RWPE2 (cell line): ENCODE results near the gene TRIM29.

ENCODE experiments used
- ATAC-seq: fragments of 200-7000 bp; cut with Tn5 transposase; 3 replicates; pipeline ENCODE4 v1.9.1; 2021; ENCODE audit warnings: low read depth
- DNase-seq: peaks from one replicate; pipeline ENCODE4 v3.0.0-alpha.2; 2020; ENCODE audit warnings: low spot score
- H3K27ac ChIP-seq: fragments of 450-650 bp; 2 replicates; pipeline ENCODE4 v1.5.1; 2017; ENCODE audit warnings: mild to moderate bottlenecking; ENCODE audit not compliant: poor library complexity, severe bottlenecking
- H3K27me3 ChIP-seq: fragments of 250-450 bp; sonication (Bioruptor Pico); 2 replicates; pipeline ENCODE4 v1.5.1; 2021; ENCODE audit warnings: mild to moderate bottlenecking, moderate library complexity; ENCODE audit not compliant: insufficient read depth, poor library complexity, severe bottlenecking
- H3K36me3 ChIP-seq: fragments of 250-450 bp; sonication (Bioruptor Pico); 2 replicates; pipeline ENCODE4 v1.5.1; 2020; ENCODE audit warnings: low read depth, mild to moderate bottlenecking, moderate library complexity
- H3K4me1 ChIP-seq: fragments of 250-450 bp; sonication (Bioruptor Pico); 2 replicates; pipeline ENCODE4 v1.5.1; 2021; ENCODE audit warnings: mild to moderate bottlenecking, moderate library complexity; ENCODE audit not compliant: insufficient read depth, poor library complexity, severe bottlenecking
- H3K4me3 ChIP-seq: fragments of 250-450 bp; sonication (Bioruptor Pico); 2 replicates; pipeline ENCODE4 v1.5.1; 2021; ENCODE audit warnings: mild to moderate bottlenecking, moderate library complexity; ENCODE audit not compliant: severe bottlenecking
- H3K9me3 ChIP-seq: fragments of 250-450 bp; sonication (Bioruptor Pico); 2 replicates; pipeline ENCODE4 v1.5.1; 2021; ENCODE audit warnings: mild to moderate bottlenecking, moderate library complexity; ENCODE audit not compliant: severe bottlenecking
- TF ChIP-seq, protein P1 (sequence below): fragments of 450-650 bp; IDR thresholded peaks from one replicate; pipeline ENCODE4 v1.5.1; 2017; ENCODE audit warnings: mild to moderate bottlenecking, moderate library complexity; ENCODE audit not compliant: poor library complexity, severe bottlenecking

The TRIM29 gene

DNA sequence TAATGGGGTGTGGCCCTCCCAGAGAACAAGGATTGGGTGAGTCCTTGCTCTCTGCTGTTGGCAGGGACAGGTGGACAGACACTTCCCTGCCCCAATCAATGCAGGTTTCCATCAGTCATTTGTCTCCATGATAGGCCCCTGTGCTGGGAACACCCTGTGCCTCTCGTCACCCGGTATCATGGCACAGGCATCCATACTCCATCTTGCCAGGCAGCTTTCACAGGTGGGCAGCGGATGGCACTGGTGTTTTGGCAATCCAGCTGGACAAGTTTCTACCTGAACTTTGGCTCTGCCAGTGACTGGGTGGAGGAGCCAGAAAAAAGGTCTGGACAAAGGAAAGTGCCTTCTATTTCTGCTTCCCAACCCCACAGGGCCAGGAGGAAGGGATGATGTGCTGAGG lies 47.5 kb downstream of the TRIM29 start:
- Histone ChIP-seq H3K9me3 (no peaks in the 10 kb centered on the region), H3K27me3 (no peaks in the 10 kb centered on the region), H3K4me3 (no peak overlapping the region), H3K27ac (no peak overlapping the region), H3K4me1 (no peaks in the 10 kb centered on the region), H3K36me3 (no peaks in the 10 kb centered on the region)
- no peak for DNase-seq
- TF ChIP-seq, protein P1, sequence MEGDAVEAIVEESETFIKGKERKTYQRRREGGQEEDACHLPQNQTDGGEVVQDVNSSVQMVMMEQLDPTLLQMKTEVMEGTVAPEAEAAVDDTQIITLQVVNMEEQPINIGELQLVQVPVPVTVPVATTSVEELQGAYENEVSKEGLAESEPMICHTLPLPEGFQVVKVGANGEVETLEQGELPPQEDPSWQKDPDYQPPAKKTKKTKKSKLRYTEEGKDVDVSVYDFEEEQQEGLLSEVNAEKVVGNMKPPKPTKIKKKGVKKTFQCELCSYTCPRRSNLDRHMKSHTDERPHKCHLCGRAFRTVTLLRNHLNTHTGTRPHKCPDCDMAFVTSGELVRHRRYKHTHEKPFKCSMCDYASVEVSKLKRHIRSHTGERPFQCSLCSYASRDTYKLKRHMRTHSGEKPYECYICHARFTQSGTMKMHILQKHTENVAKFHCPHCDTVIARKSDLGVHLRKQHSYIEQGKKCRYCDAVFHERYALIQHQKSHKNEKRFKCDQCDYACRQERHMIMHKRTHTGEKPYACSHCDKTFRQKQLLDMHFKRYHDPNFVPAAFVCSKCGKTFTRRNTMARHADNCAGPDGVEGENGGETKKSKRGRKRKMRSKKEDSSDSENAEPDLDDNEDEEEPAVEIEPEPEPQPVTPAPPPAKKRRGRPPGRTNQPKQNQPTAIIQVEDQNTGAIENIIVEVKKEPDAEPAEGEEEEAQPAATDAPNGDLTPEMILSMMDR: no peak
- ATAC-seq: peak; percentile 21; the same call in 1 of the 3 replicates

DNA sequence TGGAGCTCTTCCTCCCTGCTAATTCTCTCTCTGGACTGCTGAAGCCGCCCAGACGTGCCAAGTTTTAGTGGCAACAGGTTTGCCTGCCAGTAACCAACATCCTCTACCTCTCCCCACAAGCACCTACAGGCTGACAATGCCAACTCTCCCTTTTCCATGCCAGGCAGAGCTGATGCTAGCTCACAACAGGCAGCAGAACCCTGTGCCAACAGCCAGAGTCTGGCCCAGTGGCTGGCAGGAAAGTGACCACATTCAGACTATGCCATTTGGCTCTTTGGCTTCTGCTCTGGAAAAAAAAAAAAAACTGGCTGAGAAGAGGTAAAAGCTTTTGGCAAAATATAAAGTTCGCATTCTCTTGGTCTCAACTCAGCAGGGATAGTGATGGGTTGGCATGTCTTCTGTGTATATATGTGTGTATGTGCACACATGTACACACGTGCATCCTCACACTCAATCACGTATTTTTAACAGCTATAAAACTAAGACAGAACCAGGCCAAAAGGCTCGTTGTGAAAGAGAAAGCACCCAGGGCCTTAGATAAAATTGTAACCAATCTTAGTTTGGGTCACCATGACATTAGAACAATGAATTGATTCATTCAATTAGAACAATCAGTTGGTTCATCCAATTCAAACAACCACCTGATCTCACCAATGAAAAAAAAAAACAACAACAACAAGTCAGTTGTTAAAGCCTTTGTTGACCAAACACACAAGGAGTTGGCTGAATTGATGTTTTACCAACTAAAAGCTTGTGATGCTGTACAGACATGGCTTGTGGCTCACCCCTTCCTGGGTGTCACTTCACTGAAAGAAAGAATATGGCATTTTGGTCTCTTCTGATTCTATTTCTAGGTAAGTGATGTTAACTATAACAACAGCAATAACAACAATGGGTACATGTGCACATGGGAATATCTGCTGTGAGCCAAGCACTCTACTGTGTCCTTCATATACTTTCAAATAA lies 48.6 kb downstream of the TRIM29 start:
- DNase-seq (no peak), ATAC-seq (no peak)
- Histone ChIP-seq H3K36me3 (no peaks in the 10 kb centered on the region), H3K9me3 (no peaks in the 10 kb centered on the region), H3K4me1 (no peaks in the 10 kb centered on the region), H3K27ac (no peak overlapping the region), H3K27me3 (no peaks in the 10 kb centered on the region), H3K4me3 (no peak overlapping the region)
- TF ChIP-seq, protein P1: no peak

DNA sequence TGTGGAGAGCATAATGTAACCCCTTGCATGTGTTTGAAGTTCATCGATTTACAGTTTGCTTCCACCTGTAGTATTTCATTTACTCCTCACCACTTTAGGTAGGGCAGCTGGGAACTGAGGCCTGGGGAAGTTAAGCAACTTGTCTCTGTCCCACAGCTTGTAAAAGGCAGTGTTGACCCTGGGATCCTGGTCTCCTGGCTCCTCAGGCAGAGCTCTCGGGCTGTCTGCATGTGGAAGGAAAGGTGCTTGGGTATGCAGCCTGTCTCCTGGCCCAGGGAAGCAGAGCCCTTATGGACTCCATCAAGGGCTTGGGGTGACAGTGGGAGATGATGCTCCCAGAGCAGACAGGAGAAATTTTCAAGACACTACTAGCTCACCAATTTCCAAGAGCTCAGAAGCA lies 49.9 kb downstream of the TRIM29 start:
- no peak overlapping the region for H3K27ac ChIP-seq
- no peaks in the 10 kb centered on the region for H3K4me1 ChIP-seq
- H3K36me3 ChIP-seq: no peaks in the 10 kb centered on the region
- TF ChIP-seq, protein P1: no peak
- H3K9me3 ChIP-seq: no peaks in the 10 kb centered on the region
- no peak for DNase-seq
- no peak overlapping the region for H3K4me3 ChIP-seq
- no peak for ATAC-seq
- no peaks in the 10 kb centered on the region for H3K27me3 ChIP-seq

DNA sequence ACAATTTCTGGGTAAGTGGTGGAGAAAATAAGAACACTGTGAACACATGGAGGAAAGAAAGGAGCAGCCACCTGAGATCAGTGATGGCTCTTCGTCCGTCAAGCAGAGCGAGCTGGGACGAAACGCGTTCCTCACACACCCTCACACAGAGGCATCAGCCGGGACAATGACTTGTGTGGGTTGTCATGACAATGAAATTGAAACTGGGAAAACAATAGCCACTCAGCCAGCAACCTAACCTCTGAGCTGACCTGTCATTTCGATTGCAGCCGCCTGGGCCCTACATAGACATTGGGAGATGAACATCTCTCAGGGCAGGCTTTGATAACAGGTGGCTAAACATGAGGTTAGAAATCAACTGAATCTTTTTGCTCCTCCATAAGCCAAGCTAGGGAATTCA lies 51.3 kb downstream of the TRIM29 start:
- no peak for ATAC-seq
- no peaks in the 10 kb centered on the region for H3K9me3 ChIP-seq

More for the DNA sequence above, 51.3 kb downstream of the TRIM29 start:
- Histone ChIP-seq H3K4me1 (no peaks in the 10 kb centered on the region), H3K4me3 (no peak overlapping the region), H3K27ac (no peak overlapping the region), H3K36me3 (no peaks in the 10 kb centered on the region), H3K27me3 (no peaks in the 10 kb centered on the region)
- DNase-seq: no peak
- TF ChIP-seq, protein P1: no peak
